Calu3 (cell line): ENCODE measurements around the gene FBXW8. TPM values are rescaled to one million over a fixed set of nuclear protein-coding genes. Genes with fewer than 3 reads are reported as not detected.

Source experiments
- BruUV-seq: library from RNA; stranded (reverse); fragments of 400-500 nt; replicated peaks from 2 replicates; lab custom pipeline; 2021; lab: Mats Ljungman, UMichigan
- CTCF ChIA-PET: fragments of 300-600 bp; sonication (Branson Sonifier 250); formaldehyde crosslinking; loops from one replicate; lab custom pipeline; 2022; ENCODE audit warnings: antibody characterized with exemption; lab: Charles Lee
- DNase-seq: peaks from one replicate; pipeline ENCODE4 v3.0.0; 2022
- H3K27ac Mint-ChIP-seq: one replicate; pipeline ENCODE4 v1.8.0; 2022; ENCODE audit warnings: mixed read lengths; ENCODE audit not compliant: unreplicated experiment
- H3K27me3 Mint-ChIP-seq: one replicate; pipeline ENCODE4 v1.8.0; 2022; ENCODE audit warnings: mixed read lengths; ENCODE audit not compliant: unreplicated experiment
- H3K36me3 Mint-ChIP-seq: one replicate; pipeline ENCODE4 v1.8.0; 2022; ENCODE audit warnings: mild to moderate bottlenecking, moderate library complexity, mixed read lengths; ENCODE audit not compliant: insufficient read depth, unreplicated experiment
- H3K4me1 Mint-ChIP-seq: one replicate; pipeline ENCODE4 v1.8.0; 2022; ENCODE audit warnings: mild to moderate bottlenecking, low read depth, mixed read lengths; ENCODE audit not compliant: unreplicated experiment
- H3K4me3 Mint-ChIP-seq: one replicate; pipeline ENCODE4 v1.8.0; 2022; ENCODE audit warnings: mild to moderate bottlenecking, low read depth, moderate library complexity, mixed read lengths; ENCODE audit not compliant: unreplicated experiment
- H3K9me3 Mint-ChIP-seq: one replicate; pipeline ENCODE4 v1.8.0; 2022; ENCODE audit warnings: low read depth, mixed read lengths; ENCODE audit not compliant: unreplicated experiment
- CTCF ChIP-seq: fragments of 200-600 bp; IDR thresholded peaks from one replicate; pipeline ENCODE4 v1.8.0; 2022; ENCODE audit warnings: antibody characterized with exemption; ENCODE audit not compliant: unreplicated experiment
- intact Hi-C: fragments of 100-400 bp; cut with micrococcal nuclease; formaldehyde crosslinking; loops from one replicate; pipeline ENCODE4 v1.10.0; 2022; ENCODE audit not compliant: unreplicated experiment
- total RNA-seq: library from RNA; stranded (reverse); gene quantifications from 2 replicates; pipeline ENCODE4 v1.2.3, GENCODE V29; 2022

Gene FBXW8
- total RNA-seq, 1 experiment from 2014 or later = 18.2 TPM

DNA sequence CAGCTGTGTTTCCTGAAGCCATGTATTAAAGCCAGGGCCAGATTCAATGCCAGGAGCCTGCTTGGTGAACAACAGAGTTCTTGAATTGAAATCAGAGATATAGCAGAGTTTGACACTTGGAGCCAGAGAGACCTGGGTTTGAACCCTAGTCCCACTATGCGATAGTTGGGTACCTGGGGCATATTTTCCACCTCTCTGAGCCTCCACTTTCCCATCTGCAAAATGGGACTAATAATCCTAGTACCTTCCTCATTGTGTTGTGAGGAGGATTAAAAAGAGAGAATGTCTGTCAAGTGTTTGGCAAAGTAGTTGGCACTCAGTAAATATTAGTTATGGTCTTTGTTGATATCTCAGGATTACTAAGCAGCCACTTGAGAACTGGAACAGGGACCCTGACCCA lies 23.5 kb upstream of the FBXW8 start:
- intact Hi-C loops = loop anchor here (10.0 kb wide), 1 partner anchor 152 kb away; the partner anchor contains the start of genes RNFT2 and SPRING1
- no peaks in the 10 kb centered on the region for H3K36me3 Mint-ChIP-seq
- peaks cover 82% of the 10 kb centered on the region for H3K27me3 Mint-ChIP-seq
- no peak for TF ChIP-seq CTCF
- DNase-seq = no peak
- no TSS peak for BruUV-seq
- no peak overlapping the region for H3K27ac Mint-ChIP-seq
- CTCF ChIA-PET = no interaction called here
- H3K4me1 Mint-ChIP-seq = no peaks in the 10 kb centered on the region
- H3K4me3 Mint-ChIP-seq = no peak overlapping the region
- H3K9me3 Mint-ChIP-seq = no peaks in the 10 kb centered on the region

GRCh38 chr12:116887897-116888296 lies 22.9 kb upstream of the FBXW8 start:
- Mint-ChIP-seq H3K9me3 (no peaks in the 10 kb centered on the region), H3K4me3 (no peak overlapping the region), H3K27me3 (peaks cover 82% of the 10 kb centered on the region), H3K36me3 (no peaks in the 10 kb centered on the region), H3K4me1 (no peaks in the 10 kb centered on the region), H3K27ac (no peak overlapping the region)
- no TSS peak for BruUV-seq
- intact Hi-C loops = loop anchor here (10.0 kb wide), 1 partner anchor 153 kb away; the partner anchor contains the start of genes RNFT2 and SPRING1
- CTCF ChIA-PET = no interaction called here
- TF ChIP-seq CTCF = no peak
- no peak for DNase-seq

- Mint-ChIP-seq H3K27ac (no peak overlapping the region), H3K36me3 (no peaks in the 10 kb centered on the region), H3K4me3 (no peak overlapping the region), H3K4me1 (no peaks in the 10 kb centered on the region), H3K27me3 (peaks cover 63% of the 10 kb centered on the region), H3K9me3 (no peaks in the 10 kb centered on the region)
- CTCF ChIA-PET = no interaction called here
- no peak for TF ChIP-seq CTCF
- BruUV-seq = no TSS peak
- intact Hi-C loops = no loop called here
- no peak for DNase-seq
These were observed 20.4 kb upstream of the FBXW8 start for GRCh38 chr12:116890330-116890729.

DNA sequence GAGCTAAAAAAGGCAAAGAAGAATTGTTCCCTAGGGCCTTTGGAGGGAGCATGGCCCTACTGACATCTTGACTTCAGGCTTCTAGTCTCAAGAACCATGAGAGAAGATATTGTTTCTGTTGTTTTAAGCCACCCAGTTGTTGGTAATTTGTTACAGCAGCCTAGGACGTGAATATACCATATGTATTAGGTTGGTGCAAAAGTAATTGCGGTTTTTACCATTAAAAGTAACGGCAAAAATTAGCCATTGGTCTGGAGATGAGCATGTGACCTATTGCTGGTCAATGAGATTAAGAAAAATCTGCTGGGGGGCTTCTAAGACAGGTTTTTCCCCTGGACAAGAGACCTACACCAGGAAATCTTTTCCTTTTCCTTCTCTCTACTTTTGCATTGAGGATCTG lies 19.7 kb upstream of the FBXW8 start:
- Mint-ChIP-seq H3K4me1 (no peaks in the 10 kb centered on the region), H3K9me3 (no peaks in the 10 kb centered on the region), H3K4me3 (no peak overlapping the region), H3K27me3 (peaks cover 63% of the 10 kb centered on the region), H3K27ac (no peak overlapping the region), H3K36me3 (no peaks in the 10 kb centered on the region)
- intact Hi-C loops = no loop called here
- no peak for TF ChIP-seq CTCF
- no TSS peak for BruUV-seq
- DNase-seq = no peak
- CTCF ChIA-PET = interaction anchor here (0.6 kb wide), 1 partner anchor 17 kb away, joined by 3 read pairs; no protein-coding TSS in a partner anchor
